GM10266 (cell line): ENCODE measurements around the gene FAM241A.

Experiments
- DNase-seq: peaks from one replicate; pipeline ENCODE4 v3.0.0; 2012; ENCODE audit errors: extremely low spot score
- TF ChIP-seq, protein P1 (sequence below): IDR thresholded peaks from 2 replicates; pipeline ENCODE4 v1.5.1; 2012; ENCODE audit warnings: mild to moderate bottlenecking, low read depth; ENCODE audit not compliant: control insufficient read depth, insufficient read depth; ENCODE audit errors: missing control alignments

Gene FAM241A

DNA sequence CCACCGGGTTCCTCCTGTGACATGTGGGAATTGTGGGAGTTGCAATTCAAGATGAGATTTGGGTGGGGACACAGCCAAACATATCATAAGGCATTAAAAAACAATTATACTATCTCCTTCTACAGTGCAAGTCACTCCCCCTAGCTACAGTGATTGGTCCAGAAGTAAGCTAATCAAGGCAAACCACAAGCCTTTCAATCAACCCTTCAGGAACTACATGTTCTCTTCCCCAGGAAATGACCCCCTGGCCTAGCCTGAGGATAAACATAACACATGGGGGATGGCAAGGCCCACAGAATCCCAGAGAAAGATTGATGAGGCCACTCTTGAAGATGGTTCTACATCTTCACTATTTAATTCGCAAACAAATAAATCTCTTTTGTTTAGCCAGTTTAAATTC, 25.2 kb upstream of the FAM241A start:
- TF ChIP-seq, protein P1, sequence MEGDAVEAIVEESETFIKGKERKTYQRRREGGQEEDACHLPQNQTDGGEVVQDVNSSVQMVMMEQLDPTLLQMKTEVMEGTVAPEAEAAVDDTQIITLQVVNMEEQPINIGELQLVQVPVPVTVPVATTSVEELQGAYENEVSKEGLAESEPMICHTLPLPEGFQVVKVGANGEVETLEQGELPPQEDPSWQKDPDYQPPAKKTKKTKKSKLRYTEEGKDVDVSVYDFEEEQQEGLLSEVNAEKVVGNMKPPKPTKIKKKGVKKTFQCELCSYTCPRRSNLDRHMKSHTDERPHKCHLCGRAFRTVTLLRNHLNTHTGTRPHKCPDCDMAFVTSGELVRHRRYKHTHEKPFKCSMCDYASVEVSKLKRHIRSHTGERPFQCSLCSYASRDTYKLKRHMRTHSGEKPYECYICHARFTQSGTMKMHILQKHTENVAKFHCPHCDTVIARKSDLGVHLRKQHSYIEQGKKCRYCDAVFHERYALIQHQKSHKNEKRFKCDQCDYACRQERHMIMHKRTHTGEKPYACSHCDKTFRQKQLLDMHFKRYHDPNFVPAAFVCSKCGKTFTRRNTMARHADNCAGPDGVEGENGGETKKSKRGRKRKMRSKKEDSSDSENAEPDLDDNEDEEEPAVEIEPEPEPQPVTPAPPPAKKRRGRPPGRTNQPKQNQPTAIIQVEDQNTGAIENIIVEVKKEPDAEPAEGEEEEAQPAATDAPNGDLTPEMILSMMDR = no peak
- no peak for DNase-seq

DNA sequence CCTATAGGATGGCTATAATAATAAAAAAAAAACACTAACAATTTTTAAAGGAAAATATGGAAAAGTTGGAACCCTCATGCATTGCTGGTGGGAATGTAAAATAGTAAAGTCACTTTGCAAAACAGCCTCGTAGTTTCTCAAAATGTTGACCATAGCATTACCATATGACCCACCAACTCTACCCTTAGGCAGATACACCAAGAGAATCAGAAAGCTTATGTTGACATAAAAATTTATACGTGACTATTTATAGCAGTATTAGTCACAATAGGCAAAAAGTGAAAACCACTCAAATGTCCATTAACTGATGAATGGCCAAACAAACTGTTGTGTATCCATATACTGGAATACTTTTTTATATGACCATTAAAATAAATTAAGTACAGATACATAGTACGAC, 19.8 kb upstream of the FAM241A start:
- DNase-seq = no peak
- TF ChIP-seq, protein P1 = no peak

DNA sequence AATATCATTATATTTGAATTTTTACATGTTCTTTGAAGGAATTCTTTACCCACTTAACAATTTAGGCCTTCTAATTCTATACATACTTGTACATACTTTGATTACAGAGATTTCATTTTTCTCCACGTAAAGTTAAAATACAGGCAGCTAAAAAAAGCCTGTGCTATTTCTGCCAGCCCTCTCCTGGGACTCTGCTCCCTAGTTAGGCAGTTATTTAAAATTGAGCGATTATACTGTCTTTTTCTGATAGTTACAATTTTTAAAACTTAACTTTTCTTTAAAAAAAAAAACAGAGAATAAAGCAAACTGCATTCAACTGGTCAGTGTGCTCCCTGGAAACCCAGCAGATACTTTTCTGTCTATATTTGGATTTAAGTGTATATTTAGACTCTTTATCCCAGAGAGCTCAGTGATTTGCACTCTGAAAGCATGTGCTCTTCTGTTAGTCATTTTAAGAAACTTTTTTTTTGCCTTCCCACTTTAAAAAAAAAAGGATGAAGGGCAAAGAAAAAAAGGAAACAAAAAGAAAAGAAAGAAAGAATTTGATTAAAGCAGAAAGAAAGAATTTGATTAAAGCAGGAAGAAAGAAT, 18.1 kb upstream of the FAM241A start:
- TF ChIP-seq, protein P1 = no peak
- no peak for DNase-seq

DNA sequence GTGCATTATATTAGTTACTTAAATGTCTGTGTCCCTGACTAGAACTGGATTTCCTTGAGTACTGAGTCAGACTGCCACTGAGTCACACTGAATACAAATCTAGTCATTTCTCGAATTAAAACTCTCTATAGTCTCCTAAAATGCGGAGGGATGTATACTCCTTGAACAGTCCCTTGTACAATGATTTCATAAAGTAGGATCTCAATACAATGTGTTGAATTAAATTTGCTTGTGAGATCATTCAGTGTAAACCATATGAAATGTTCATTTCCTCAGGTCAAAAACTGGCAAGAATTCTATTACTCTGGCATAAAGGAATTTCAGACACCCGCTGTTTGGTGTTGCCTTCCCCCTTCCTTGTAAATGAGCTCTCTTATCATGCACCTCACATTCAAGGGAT, 17.5 kb upstream of the FAM241A start:
- TF ChIP-seq, protein P1 = no peak
- DNase-seq = no peak

DNA sequence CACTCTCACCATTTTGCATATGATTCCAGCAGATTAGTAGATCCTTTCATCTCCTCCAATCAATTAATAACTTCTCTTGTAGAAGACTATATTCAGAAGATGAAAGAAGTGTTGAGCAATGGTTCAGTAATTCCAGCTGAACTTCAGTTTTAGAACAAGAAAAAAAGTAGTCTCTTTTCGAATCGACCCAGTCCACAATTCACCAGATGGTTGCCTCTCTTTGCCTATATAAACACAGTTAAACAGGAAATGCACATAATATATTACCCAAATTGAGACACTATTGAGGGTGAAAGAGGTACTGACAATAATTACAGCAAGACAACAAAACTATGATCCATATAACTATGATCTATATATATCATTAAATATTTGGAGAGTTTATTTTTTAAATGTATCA, 16.8 kb upstream of the FAM241A start:
- DNase-seq = no peak
- TF ChIP-seq, protein P1 = no peak

DNA sequence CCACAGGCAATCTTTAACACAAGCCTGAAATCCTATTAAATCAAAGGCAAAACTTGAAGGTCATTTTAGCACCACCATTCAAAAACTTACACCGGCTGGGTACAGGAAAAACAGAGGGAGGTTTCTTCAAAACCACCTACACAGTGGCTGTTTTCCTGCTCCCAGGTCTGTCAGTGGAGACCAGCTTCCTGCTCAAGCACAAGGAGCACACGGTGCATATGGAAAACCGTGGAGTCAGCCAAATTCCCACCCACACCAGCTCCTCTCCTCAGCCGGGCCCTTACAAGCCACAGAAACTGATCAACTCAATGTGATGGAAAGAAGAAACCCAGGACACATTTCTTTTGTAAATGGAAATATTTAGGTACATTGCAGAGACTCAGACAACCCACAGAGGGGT, 14.3 kb upstream of the FAM241A start:
- no peak for DNase-seq
- TF ChIP-seq, protein P1 = no peak

DNA sequence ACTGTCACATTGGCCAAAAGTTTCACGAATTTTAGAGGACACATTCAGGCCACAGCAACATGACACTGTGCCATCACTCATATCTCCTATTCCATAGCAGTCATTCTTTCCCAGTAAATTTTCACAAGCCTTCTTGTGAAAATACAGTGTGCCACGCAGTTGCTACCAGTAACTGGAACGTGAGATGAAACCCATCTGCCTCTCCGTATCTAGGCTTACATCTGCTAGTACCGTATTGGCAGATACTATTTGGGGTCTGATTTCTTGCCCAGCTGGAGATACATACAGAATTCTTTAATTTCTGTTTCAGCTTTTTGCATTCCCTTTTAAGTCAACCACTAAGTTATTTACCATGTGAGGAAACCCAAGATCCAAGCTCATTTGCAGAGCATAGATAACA, 8.7 kb upstream of the FAM241A start:
- DNase-seq = no peak
- TF ChIP-seq, protein P1 = no peak
